HFF-Myc (cell line): ENCODE results near the gene SV2C.

Experiments
- DNase-seq: peaks from one replicate; pipeline ENCODE4 v3.0.0-alpha.2; 2011; ENCODE audit warnings: low read depth; ENCODE audit errors: extremely low read depth
- H3K4me3 ChIP-seq: replicated peaks from 2 replicates; pipeline ENCODE4 v1.5.1; 2011; ENCODE audit warnings: low read depth, mild to moderate bottlenecking, control low read depth, low read length
- CTCF ChIP-seq: IDR thresholded peaks from 2 replicates; pipeline ENCODE4 v1.5.1; 2012; ENCODE audit warnings: mild to moderate bottlenecking, low read depth, low read length, control low read depth; ENCODE audit errors: missing control alignments

The SV2C gene

GRCh38 chr5:76325326-76325725 is 242.1 kb downstream of the SV2C start:
- no peak overlapping the region for H3K4me3 ChIP-seq
- TF ChIP-seq CTCF, result no peak
- no peak for DNase-seq

GRCh38 chr5:76325876-76326491 is 242.8 kb downstream of the SV2C start:
- TF ChIP-seq CTCF, result no peak
- no peak overlapping the region for H3K4me3 ChIP-seq
- DNase-seq, result no peak

DNA sequence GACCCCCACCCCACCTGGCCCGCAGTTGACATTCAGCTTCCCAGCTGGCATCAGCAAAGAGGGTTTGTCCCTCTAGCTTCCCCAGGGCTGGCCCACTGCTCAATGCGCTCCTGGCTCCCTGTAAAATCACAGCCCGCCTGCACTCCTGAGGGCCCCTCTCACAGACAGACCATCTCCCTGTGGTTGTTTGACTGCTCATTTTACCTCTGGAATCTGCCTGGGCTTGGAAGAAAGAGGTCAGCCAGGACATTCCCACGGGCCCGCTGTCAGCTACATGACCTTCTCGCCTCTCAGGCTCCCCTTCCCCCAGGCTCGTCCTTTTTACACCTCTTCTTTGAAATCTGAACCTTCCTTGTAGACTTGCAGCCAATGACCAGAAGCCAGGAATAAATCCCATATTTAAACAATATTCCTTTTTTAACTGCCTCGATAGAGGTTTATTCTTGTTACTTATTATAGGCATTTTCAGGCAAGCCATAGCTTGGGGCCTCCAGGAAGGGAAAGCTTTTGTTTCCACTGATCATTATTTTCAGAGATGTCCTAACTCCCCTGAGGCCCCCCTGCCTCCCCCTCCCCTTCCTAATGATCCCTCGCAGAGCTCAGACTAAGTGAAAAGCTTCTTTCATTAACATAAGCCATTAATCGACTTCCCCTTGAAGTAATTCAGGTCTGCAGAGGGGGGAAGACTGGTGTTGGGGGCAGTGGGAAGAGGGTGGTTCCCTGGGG is 243.6 kb downstream of the SV2C start:
- no peak for TF ChIP-seq CTCF
- no peak overlapping the region for H3K4me3 ChIP-seq
- DNase-seq, result no peak

DNA sequence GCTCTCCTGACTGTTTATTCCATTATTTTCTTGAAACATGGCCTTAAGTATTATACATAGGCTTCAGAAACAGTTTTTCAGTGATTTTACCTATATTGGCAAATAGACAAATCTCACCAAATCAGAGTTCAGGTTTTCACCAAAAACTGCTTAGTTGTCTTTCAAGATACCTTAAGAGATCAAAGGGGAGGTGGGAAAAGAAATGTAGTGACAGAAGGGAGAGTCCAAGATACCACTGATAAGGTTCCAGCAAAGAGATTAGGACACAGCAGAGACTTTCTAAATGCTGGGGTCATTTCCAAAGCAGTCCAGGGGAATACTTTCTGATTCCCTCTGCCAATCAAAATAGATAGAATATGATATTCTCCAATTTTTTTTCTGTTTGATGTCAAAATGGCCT is 246.2 kb downstream of the SV2C start:
- H3K4me3 ChIP-seq, result no peak overlapping the region
- DNase-seq, result no peak
- no peak for TF ChIP-seq CTCF

DNA sequence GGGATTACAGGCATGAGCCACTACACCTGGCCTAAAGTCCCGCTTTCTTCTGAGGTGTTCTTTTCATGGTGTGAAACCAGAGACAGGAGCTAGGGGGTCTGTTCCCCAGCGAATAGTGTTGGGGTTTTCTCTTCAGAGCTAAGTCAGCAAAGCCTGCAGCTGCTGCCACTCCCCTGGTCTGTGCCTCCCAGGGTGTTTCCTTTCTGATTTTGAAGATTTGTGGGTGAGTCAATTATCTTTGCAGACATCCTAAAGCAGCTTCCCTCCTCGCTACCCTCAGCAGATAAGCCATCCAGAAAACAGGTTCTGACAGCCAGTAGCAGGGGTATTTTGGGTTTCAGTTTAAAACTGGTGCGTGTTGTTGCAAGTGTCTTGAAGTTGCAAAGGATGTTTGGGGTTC is 247.9 kb downstream of the SV2C start:
- no peak for DNase-seq
- no peak for TF ChIP-seq CTCF
- H3K4me3 ChIP-seq, result no peak overlapping the region

DNA sequence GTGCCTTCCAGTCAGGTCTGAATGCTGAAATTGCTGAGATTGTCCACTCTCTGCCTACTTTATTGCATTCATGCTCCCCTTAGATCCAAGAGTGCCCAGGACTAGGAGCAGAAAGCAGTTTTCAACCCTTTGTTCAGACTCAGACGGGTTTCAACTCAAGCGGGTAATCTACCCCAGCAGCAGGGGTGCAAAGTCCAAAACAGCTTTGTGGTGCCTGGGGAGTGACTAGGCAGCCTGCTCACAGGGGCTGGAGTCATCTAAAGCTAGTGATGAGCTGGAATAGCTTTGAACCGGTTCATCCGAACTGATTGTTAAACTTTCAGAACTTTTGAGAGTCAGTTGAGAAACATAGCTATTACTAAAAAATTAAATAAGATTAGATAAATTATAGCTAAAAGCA is 248.9 kb downstream of the SV2C start:
- H3K4me3 ChIP-seq, result no peak overlapping the region
- TF ChIP-seq CTCF, result no peak
- DNase-seq, result no peak
